ENCODE measurements around the gene BTN2A1.
"Not testable (repeated sequence)": the region's sequence is repeated elsewhere in the genome, so short reads cannot be mapped to it uniquely, and the experiment has no call there.

Gene BTN2A1

DNA sequence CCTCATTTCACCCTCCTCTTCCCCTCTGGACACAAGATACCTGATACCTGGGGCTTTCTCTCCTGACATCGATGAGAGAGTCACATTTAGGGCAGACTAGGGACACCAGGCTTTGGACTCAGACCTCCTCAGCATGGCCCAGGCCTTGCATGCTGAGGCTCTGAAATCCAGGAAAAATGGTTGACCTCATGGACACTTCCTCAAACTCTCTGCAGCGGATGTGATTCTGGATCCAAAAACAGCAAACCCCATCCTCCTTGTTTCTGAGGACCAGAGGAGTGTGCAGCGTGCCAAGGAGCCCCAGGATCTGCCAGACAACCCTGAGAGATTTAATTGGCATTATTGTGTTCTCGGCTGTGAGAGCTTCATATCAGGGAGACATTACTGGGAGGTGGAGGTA lies 44.8 kb upstream of the BTN2A1 start:
- H3K27me3 ChIP-seq (ENCODE audit: insufficient read depth, poor library complexity, severe bottlenecking), result no peaks in the 10 kb centered on the region
- H3K9me3 ChIP-seq (ENCODE audit: severe bottlenecking), result peaks cover 4% of the 10 kb centered on the region
- TF ChIP-seq, protein P1, sequence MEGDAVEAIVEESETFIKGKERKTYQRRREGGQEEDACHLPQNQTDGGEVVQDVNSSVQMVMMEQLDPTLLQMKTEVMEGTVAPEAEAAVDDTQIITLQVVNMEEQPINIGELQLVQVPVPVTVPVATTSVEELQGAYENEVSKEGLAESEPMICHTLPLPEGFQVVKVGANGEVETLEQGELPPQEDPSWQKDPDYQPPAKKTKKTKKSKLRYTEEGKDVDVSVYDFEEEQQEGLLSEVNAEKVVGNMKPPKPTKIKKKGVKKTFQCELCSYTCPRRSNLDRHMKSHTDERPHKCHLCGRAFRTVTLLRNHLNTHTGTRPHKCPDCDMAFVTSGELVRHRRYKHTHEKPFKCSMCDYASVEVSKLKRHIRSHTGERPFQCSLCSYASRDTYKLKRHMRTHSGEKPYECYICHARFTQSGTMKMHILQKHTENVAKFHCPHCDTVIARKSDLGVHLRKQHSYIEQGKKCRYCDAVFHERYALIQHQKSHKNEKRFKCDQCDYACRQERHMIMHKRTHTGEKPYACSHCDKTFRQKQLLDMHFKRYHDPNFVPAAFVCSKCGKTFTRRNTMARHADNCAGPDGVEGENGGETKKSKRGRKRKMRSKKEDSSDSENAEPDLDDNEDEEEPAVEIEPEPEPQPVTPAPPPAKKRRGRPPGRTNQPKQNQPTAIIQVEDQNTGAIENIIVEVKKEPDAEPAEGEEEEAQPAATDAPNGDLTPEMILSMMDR (IDR thresholded peaks at IDR 0.05; ENCODE audit: poor library complexity, severe bottlenecking), result no peak
- H3K4me1 ChIP-seq (ENCODE audit: insufficient read depth, poor library complexity, severe bottlenecking), result no peaks in the 10 kb centered on the region
- ATAC-seq (ENCODE audit: low read depth) (no peak), DNase-seq (ENCODE audit: low spot score) (no peak)
- no peaks in the 10 kb centered on the region for H3K36me3 ChIP-seq (ENCODE audit: low read depth)
- no peak overlapping the region for H3K4me3 ChIP-seq (ENCODE audit: severe bottlenecking)
- H3K27ac ChIP-seq (ENCODE audit: poor library complexity, severe bottlenecking), result no peak overlapping the region

DNA sequence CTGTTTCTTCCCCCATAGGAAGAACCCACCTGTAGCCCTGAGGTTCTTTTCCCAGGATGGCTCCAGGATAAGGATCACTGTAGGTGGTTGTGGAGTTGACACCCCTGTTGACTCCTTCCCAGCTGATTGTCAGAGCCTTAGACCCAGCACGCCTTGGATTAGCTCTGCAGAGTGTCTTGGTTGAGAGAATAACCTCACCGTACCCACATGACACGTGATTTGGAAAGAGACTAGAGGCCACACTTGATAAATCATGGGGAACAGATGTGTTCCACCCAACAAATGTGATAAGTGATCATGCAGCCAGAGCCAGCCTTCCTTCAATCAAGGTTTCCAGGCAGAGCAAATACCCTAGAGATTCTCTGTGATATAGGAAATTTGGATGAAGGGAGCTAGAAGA lies 43.5 kb upstream of the BTN2A1 start:
- DNase-seq (ENCODE audit: low spot score) (no peak), ATAC-seq (ENCODE audit: low read depth) (no peak)
- H3K4me1 ChIP-seq (ENCODE audit: insufficient read depth, poor library complexity, severe bottlenecking), result no peaks in the 10 kb centered on the region
- no peak overlapping the region for H3K27ac ChIP-seq (ENCODE audit: poor library complexity, severe bottlenecking)
- H3K9me3 ChIP-seq (ENCODE audit: severe bottlenecking), result peaks cover 5% of the 10 kb centered on the region
- TF ChIP-seq, protein P1 (IDR thresholded peaks at IDR 0.05; ENCODE audit: poor library complexity, severe bottlenecking), result no peak
- no peaks in the 10 kb centered on the region for H3K27me3 ChIP-seq (ENCODE audit: insufficient read depth, poor library complexity, severe bottlenecking)
- no peaks in the 10 kb centered on the region for H3K36me3 ChIP-seq (ENCODE audit: low read depth)
- no peak overlapping the region for H3K4me3 ChIP-seq (ENCODE audit: severe bottlenecking)

DNA sequence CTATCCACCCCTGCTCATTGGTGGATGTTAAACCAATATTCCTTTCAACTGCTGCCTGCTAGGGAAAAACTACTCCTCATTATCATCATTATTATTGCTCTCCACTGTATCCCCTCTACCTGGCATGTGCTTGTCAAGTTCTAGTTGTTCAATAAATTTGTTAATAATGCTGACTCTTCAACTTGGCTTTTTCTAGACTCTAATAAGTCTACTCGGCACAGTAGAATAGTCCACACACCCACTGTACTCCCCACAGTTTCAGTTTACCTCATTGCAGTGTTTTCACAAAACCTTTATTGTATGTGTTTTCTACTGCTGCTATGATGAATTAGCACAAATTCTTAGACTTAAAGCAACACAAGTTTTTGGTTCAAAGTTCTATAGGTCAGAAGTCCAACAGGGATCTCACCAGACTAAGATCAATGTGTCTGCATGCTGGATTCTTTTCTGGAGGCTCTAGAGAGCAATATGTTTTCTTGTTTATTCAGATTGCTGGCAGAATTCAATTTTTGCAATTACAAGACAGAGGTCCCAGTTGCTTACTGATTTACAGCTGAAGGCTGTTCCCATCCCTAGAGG lies 42.6 kb upstream of the BTN2A1 start:
- DNase-seq (ENCODE audit: low spot score) (no peak), ATAC-seq (ENCODE audit: low read depth) (no peak)
- no peak overlapping the region for H3K27ac ChIP-seq (ENCODE audit: poor library complexity, severe bottlenecking)
- no peaks in the 10 kb centered on the region for H3K27me3 ChIP-seq (ENCODE audit: insufficient read depth, poor library complexity, severe bottlenecking)
- no peak overlapping the region for H3K4me3 ChIP-seq (ENCODE audit: severe bottlenecking)
- H3K36me3 ChIP-seq (ENCODE audit: low read depth), result no peaks in the 10 kb centered on the region
- H3K4me1 ChIP-seq (ENCODE audit: insufficient read depth, poor library complexity, severe bottlenecking), result no peaks in the 10 kb centered on the region
- H3K9me3 ChIP-seq (ENCODE audit: severe bottlenecking), result peaks cover 5% of the 10 kb centered on the region
- TF ChIP-seq, protein P1 (IDR thresholded peaks at IDR 0.05; ENCODE audit: poor library complexity, severe bottlenecking), result no peak

DNA sequence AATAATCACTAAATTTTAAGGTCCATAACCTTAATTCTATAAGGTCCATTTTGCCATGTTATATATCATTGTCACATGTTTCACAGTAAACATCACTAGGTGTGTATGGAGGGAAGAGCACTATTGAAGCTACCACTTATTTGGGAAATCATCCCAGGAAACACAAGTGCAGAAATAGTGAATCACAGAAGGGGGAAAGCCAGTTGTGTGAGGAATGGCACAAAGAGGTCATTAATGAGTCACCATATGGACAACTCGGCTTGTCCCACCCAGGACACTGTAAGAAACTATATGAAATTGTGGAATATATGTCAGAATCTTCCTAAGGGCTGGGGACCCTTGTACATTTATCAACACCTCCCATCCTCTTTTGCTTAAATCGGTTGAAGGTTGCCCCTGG lies 42.0 kb upstream of the BTN2A1 start:
- Histone ChIP-seq H3K36me3 (ENCODE audit: low read depth) (no peaks in the 10 kb centered on the region), H3K9me3 (ENCODE audit: severe bottlenecking) (peaks cover 5% of the 10 kb centered on the region), H3K27me3 (ENCODE audit: insufficient read depth, poor library complexity, severe bottlenecking) (no peaks in the 10 kb centered on the region), H3K4me3 (ENCODE audit: severe bottlenecking) (no peak overlapping the region), H3K27ac (ENCODE audit: poor library complexity, severe bottlenecking) (no peak overlapping the region), H3K4me1 (ENCODE audit: insufficient read depth, poor library complexity, severe bottlenecking) (peaks cover 1% of the 10 kb centered on the region)
- ATAC-seq (ENCODE audit: low read depth) (no peak), DNase-seq (ENCODE audit: low spot score) (no peak)
- TF ChIP-seq, protein P1 (IDR thresholded peaks at IDR 0.05; ENCODE audit: poor library complexity, severe bottlenecking), result no peak

DNA sequence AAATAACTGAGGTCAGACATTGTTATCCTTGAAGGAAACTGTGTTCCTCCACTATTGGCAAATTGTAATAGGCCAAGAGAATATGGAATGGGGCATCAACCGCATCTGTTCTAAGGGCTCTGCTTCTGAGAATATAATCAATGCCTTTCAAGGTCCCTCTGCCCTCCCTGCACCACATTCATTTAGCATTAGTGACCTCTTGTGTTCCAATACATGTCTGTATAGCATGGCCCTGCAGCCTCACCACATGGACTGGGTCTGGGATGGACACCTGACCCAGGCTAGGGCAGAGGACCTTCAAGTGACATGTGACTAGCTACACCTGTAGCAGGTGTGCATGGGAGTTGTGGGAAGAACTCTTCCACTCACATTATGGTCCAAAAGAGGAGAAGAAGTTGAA lies 41.5 kb upstream of the BTN2A1 start:
- Histone ChIP-seq H3K27ac (ENCODE audit: poor library complexity, severe bottlenecking) (no peak overlapping the region), H3K9me3 (ENCODE audit: severe bottlenecking) (peaks cover 5% of the 10 kb centered on the region), H3K36me3 (ENCODE audit: low read depth) (no peaks in the 10 kb centered on the region), H3K27me3 (ENCODE audit: insufficient read depth, poor library complexity, severe bottlenecking) (no peaks in the 10 kb centered on the region), H3K4me1 (ENCODE audit: insufficient read depth, poor library complexity, severe bottlenecking) (peaks cover 4% of the 10 kb centered on the region), H3K4me3 (ENCODE audit: severe bottlenecking) (no peak overlapping the region)
- DNase-seq (ENCODE audit: low spot score) (no peak), ATAC-seq (ENCODE audit: low read depth) (no peak)
- TF ChIP-seq, protein P1 (IDR thresholded peaks at IDR 0.05; ENCODE audit: poor library complexity, severe bottlenecking), result no peak

DNA sequence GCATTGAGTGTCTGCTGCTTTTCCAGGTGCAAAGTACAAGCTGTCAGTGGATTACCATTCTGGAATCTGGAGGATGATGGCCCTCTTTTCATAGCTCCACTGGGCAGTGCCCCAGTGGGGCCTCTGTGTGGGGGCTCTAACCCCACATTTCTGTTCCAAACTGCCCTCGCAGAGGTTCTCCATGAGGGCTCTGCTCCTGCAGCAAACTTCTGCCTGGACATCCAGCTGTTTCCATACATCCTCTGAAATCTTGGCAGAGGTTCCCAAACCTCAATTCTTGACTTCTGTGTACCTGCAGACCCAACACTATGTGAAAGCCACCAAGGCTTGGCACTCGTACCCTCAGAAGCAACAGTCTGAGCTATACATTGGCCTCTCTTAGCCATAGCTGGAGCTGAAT lies 39.7 kb upstream of the BTN2A1 start:
- not testable (repeated sequence) for H3K27me3 ChIP-seq (ENCODE audit: insufficient read depth, poor library complexity, severe bottlenecking); H3K9me3 ChIP-seq (ENCODE audit: severe bottlenecking); H3K36me3 ChIP-seq (ENCODE audit: low read depth); ATAC-seq (ENCODE audit: low read depth); H3K4me1 ChIP-seq (ENCODE audit: insufficient read depth, poor library complexity, severe bottlenecking); H3K27ac ChIP-seq (ENCODE audit: poor library complexity, severe bottlenecking); H3K4me3 ChIP-seq (ENCODE audit: severe bottlenecking); DNase-seq (ENCODE audit: low spot score)

DNA sequence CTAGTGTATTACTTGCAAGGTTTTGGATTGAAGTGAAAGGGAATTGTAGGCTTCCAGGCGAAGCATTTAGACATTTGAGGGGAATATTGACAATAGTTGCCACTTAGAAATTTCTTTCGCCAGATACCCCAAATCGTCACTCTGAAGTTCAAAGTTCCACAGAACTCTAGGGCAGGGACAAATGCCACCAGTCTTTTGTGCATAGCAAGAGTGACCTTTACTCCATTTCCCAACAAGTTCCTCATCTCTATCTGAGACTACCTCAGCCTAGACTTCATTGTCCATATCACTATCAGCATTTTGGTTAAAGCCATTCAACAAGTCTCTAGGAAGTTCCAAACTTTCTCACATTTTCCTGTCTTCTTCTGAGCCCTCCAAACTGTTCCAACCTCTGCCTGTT lies 39.0 kb upstream of the BTN2A1 start:
- not testable (repeated sequence) for ATAC-seq (ENCODE audit: low read depth); H3K9me3 ChIP-seq (ENCODE audit: severe bottlenecking); H3K27ac ChIP-seq (ENCODE audit: poor library complexity, severe bottlenecking); H3K4me1 ChIP-seq (ENCODE audit: insufficient read depth, poor library complexity, severe bottlenecking); H3K36me3 ChIP-seq (ENCODE audit: low read depth); DNase-seq (ENCODE audit: low spot score); H3K4me3 ChIP-seq (ENCODE audit: severe bottlenecking); H3K27me3 ChIP-seq (ENCODE audit: insufficient read depth, poor library complexity, severe bottlenecking)
